Brain pericyte (primary cell): Measurements from ENCODE around the gene CHN1.

ENCODE experiments used
- DNase-seq: peaks from one replicate; pipeline ENCODE4 v3.0.0-alpha.2; 2012; ENCODE audit warnings: low read depth, low spot score

CHN1 gene

GRCh38 chr2:174924061-174924693 lies 81.0 kb downstream of the CHN1 start:
- no peak for DNase-seq

GRCh38 chr2:174919947-174920595 lies 85.1 kb downstream of the CHN1 start:
- DNase-seq = no peak

- no peak for DNase-seq
These were observed 86.2 kb downstream of the CHN1 start for GRCh38 chr2:174918886-174919526.

GRCh38 chr2:174916270-174916930 lies 88.8 kb downstream of the CHN1 start:
- DNase-seq = no peak

GRCh38 chr2:174914853-174915760 lies 90.1 kb downstream of the CHN1 start:
- DNase-seq = no peak

- no peak for DNase-seq
These were observed 96.9 kb downstream of the CHN1 start for GRCh38 chr2:174908284-174908683.

GRCh38 chr2:174903264-174903556 lies 102.0 kb downstream of the CHN1 start:
- no peak for DNase-seq

GRCh38 chr2:174902506-174903263 lies 102.5 kb downstream of the CHN1 start:
- DNase-seq = no peak

- DNase-seq = no peak
These were observed 104.1 kb downstream of the CHN1 start for GRCh38 chr2:174901075-174901474.

GRCh38 chr2:174897286-174897685 lies 107.9 kb downstream of the CHN1 start:
- no peak for DNase-seq

- DNase-seq = no peak
These were observed 112.2 kb downstream of the CHN1 start for GRCh38 chr2:174893018-174893417.

GRCh38 chr2:174892546-174892945 lies 112.6 kb downstream of the CHN1 start:
- DNase-seq = no peak

- DNase-seq = no peak
These were observed 116.4 kb downstream of the CHN1 start for GRCh38 chr2:174888646-174889271.

- DNase-seq = no peak
These were observed 117.0 kb downstream of the CHN1 start for GRCh38 chr2:174888146-174888545.

GRCh38 chr2:174882416-174882815 lies 122.8 kb downstream of the CHN1 start:
- DNase-seq = no peak

- DNase-seq = no peak
These were observed 123.5 kb downstream of the CHN1 start for GRCh38 chr2:174881678-174882077.

GRCh38 chr2:174878537-174879147 lies 126.5 kb downstream of the CHN1 start:
- peak; percentile 5 for DNase-seq

- no peak for DNase-seq
These were observed 127.4 kb downstream of the CHN1 start for GRCh38 chr2:174877751-174878150.

GRCh38 chr2:174877301-174877700 lies 127.9 kb downstream of the CHN1 start:
- DNase-seq = no peak

GRCh38 chr2:174874085-174874484 lies 131.1 kb downstream of the CHN1 start:
- DNase-seq = no peak
